Neural progenitor cell (in vitro differentiated cells): Measurements from ENCODE around the gene HSPG2. TPM values are rescaled to one million over a fixed set of nuclear protein-coding genes. Genes with fewer than 3 reads are reported as not detected.

Source experiments
- DNase-seq: peaks from one replicate; pipeline ENCODE4 v3.0.0-alpha.2; 2016; ENCODE audit warnings: low spot score
- H2AFZ ChIP-seq: fragments of 200-600 bp; sonication (generic); replicated peaks from 2 replicates; pipeline ENCODE4 v1.6.1; 2016; ENCODE audit warnings: antibody characterized with exemption
- H3F3A ChIP-seq: fragments of 200-600 bp; sonication (generic); 2 replicates; pipeline ENCODE4 v1.6.1; 2016; ENCODE audit warnings: antibody characterized with exemption, low read depth
- H3K27ac ChIP-seq: fragments of 200-600 bp; sonication (generic); 2 replicates; pipeline ENCODE4 v1.5.1; 2016; ENCODE audit warnings: mild to moderate bottlenecking
- H3K27me3 ChIP-seq: fragments of 200-600 bp; sonication (generic); 2 replicates; pipeline ENCODE4 v1.6.1; 2016; ENCODE audit warnings: mild to moderate bottlenecking, moderate library complexity
- H3K36me3 ChIP-seq: fragments of 200-600 bp; sonication (generic); 2 replicates; pipeline ENCODE4 v1.5.1; 2016
- H3K4me1 ChIP-seq: fragments of 200-600 bp; sonication (generic); 2 replicates; pipeline ENCODE4 v1.6.1; 2016; ENCODE audit warnings: mixed run types
- H3K4me2 ChIP-seq: fragments of 200-600 bp; sonication (generic); 2 replicates; pipeline ENCODE4 v1.6.1; 2016
- H3K4me3 ChIP-seq: fragments of 200-600 bp; sonication (generic); 2 replicates; pipeline ENCODE4 v1.5.1; 2016
- H3K79me2 ChIP-seq: fragments of 200-600 bp; sonication (generic); 2 replicates; pipeline ENCODE4 v1.6.1; 2016; ENCODE audit warnings: low read depth
- H3K9ac ChIP-seq: fragments of 200-600 bp; sonication (generic); 2 replicates; pipeline ENCODE4 v1.6.1; 2016
- H3K9me3 ChIP-seq: fragments of 200-600 bp; sonication (generic); 2 replicates; pipeline ENCODE4 v1.5.1; 2016; ENCODE audit warnings: low read depth
- H4K20me1 ChIP-seq: fragments of 200-600 bp; sonication (generic); 2 replicates; pipeline ENCODE4 v1.6.1; 2016; ENCODE audit warnings: low read depth
- H3K27ac Mint-ChIP-seq: 3 replicates; pipeline ENCODE4 v1.8.0; 2021; ENCODE audit warnings: mixed read lengths
- H3K27me3 Mint-ChIP-seq: 2 replicates; pipeline ENCODE4 v1.8.0; 2022; ENCODE audit warnings: low read depth, mild to moderate bottlenecking, inconsistent platforms, moderate library complexity, mixed read lengths; ENCODE audit not compliant: insufficient read depth
- H3K36me3 Mint-ChIP-seq: 3 replicates; pipeline ENCODE4 v1.8.0; 2021; ENCODE audit warnings: mixed read lengths
- H3K4me1 Mint-ChIP-seq: 3 replicates; pipeline ENCODE4 v1.8.0; 2021; ENCODE audit warnings: mixed read lengths
- H3K4me3 Mint-ChIP-seq: 3 replicates; pipeline ENCODE4 v1.8.0; 2021; ENCODE audit warnings: mild to moderate bottlenecking, moderate library complexity, mixed read lengths
- H3K9me3 Mint-ChIP-seq: 3 replicates; pipeline ENCODE4 v1.8.0; 2020; ENCODE audit warnings: mixed read lengths
- EZH2 ChIP-seq: fragments of 200-600 bp; sonication (generic); IDR thresholded peaks from 2 replicates; pipeline ENCODE4 v1.6.1; 2017; ENCODE audit warnings: antibody characterized with exemption, mild to moderate bottlenecking, moderate library complexity
- EZH2phosphoT487 ChIP-seq: fragments of 200-600 bp; sonication (generic); IDR thresholded peaks from 2 replicates; pipeline ENCODE4 v1.6.1; 2017; ENCODE audit warnings: antibody characterized with exemption
- total RNA-seq: library from RNA; depleted of rRNA; stranded (reverse); fragments of >200 nt; gene quantifications from 2 replicates; pipeline ENCODE4 v1.2.3, GENCODE V29; 2015; ENCODE audit warnings: low replicate concordance
- TF ChIP-seq, protein P1 (sequence below): fragments of 200-600 bp; sonication (generic); IDR thresholded peaks from 2 replicates; pipeline ENCODE4 v1.5.1; 2017; ENCODE audit warnings: antibody characterized with exemption, mild to moderate bottlenecking

HSPG2 gene
- total RNA-seq, 1 donor from 2014 or later, result 6.9 TPM

DNA sequence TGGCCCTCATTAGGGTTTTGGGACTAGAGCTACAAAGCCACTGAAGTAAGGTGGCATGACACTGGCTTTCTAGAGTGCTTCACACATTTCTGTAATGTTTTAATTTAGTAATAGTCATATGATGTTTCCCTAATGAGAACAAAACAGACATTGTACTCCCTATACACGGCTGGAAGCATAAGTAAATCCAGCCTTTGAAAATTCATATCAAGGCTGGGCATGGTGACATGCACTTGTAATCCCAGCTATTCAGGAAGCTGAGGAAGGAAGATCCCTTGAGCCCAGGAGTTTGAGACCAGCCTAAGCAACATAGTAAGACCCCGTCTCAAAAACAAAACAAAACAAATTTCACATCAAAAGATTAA lies 161.6 kb downstream of the HSPG2 start:
- DNase-seq, result no peak
- H3K27ac ChIP-seq, result no peak overlapping the region
- H3K4me3 ChIP-seq, result no peak overlapping the region
- H2AFZ ChIP-seq, result no peak overlapping the region
- no peak for TF ChIP-seq EZH2
- no peak for TF ChIP-seq EZH2phosphoT487
- TF ChIP-seq, protein P1, sequence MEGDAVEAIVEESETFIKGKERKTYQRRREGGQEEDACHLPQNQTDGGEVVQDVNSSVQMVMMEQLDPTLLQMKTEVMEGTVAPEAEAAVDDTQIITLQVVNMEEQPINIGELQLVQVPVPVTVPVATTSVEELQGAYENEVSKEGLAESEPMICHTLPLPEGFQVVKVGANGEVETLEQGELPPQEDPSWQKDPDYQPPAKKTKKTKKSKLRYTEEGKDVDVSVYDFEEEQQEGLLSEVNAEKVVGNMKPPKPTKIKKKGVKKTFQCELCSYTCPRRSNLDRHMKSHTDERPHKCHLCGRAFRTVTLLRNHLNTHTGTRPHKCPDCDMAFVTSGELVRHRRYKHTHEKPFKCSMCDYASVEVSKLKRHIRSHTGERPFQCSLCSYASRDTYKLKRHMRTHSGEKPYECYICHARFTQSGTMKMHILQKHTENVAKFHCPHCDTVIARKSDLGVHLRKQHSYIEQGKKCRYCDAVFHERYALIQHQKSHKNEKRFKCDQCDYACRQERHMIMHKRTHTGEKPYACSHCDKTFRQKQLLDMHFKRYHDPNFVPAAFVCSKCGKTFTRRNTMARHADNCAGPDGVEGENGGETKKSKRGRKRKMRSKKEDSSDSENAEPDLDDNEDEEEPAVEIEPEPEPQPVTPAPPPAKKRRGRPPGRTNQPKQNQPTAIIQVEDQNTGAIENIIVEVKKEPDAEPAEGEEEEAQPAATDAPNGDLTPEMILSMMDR, result no peak
- no peaks in the 10 kb centered on the region for H3K4me1 ChIP-seq
- no peaks in the 10 kb centered on the region for H3K9me3 ChIP-seq
- no peak overlapping the region for H3K4me2 ChIP-seq
- no peaks in the 10 kb centered on the region for H3F3A ChIP-seq
- H3K9ac ChIP-seq, result no peak overlapping the region
- no peak overlapping the region for H3K4me3 Mint-ChIP-seq
- H3K9me3 Mint-ChIP-seq, result peaks cover 8% of the 10 kb centered on the region
- H3K27ac Mint-ChIP-seq, result no peak overlapping the region
- no peaks in the 10 kb centered on the region for H3K27me3 ChIP-seq
- H3K36me3 Mint-ChIP-seq, result peaks cover 19% of the 10 kb centered on the region
- H3K79me2 ChIP-seq, result peaks cover 100% of the 10 kb centered on the region
- H3K36me3 ChIP-seq, result no peaks in the 10 kb centered on the region
- peaks cover 3% of the 10 kb centered on the region for H3K27me3 Mint-ChIP-seq
- peaks cover 13% of the 10 kb centered on the region for H4K20me1 ChIP-seq
- H3K4me1 Mint-ChIP-seq, result peaks cover 6% of the 10 kb centered on the region

DNA sequence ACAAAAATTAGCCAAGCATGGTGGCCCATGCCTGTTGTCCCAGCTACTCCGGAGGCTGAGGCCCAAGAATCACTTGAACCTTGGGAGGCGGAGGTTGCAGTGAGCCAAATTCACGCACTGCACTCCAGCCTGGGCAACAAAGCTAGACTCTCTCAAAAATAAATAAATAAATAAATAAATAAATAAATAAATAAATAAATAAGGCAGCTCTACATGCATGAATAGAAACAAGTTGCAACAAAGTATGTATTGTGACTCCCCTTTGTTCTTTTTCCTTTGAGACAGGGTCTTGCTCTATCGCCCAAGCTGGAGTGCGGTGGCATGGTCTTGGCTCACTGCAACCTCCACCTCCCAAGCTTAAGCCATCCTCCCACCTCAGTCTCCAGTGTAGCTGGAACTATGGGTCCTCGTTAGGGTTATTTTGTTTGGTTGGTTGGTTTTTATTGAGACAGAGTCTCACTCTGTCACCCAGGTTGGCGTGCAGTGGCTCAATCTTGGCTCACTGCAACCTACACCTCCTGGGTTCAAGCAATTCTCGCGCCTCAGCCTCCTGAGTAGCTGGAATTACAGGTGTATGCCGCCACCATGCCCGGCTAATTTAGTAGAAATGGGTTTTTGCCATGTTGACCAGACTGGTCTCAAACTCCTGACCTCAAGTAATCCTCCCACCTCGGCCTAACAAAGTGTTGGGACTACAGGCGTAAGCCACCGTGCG lies 162.1 kb downstream of the HSPG2 start:
- peaks cover 9% of the 10 kb centered on the region for H4K20me1 ChIP-seq
- H3K27me3 Mint-ChIP-seq, result peaks cover 3% of the 10 kb centered on the region

DNA sequence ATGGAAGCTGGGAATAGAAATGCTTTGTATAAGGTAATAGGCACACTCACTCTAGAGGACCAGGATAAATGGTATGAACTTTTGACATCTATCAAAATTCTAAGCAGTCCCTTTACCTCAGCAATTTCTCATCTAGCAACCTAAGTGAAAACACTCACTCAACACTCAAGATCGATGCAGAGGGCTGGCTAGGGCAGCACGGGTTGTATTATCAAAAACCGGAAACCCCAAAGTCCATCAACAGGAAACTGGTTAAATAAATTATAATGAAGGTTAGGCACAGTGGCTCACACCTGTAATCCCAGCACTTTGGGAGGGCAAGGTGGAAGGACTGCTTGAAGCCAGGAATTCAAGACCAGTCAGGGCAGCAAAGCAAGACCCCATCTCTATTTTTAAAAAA lies 163.5 kb downstream of the HSPG2 start:
- peaks cover 5% of the 10 kb centered on the region for H3K9me3 Mint-ChIP-seq
- H3K9ac ChIP-seq, result no peak overlapping the region
- no peak overlapping the region for H3K4me2 ChIP-seq
- no peaks in the 10 kb centered on the region for H3K36me3 ChIP-seq
- no peak for DNase-seq
- H3K4me1 Mint-ChIP-seq, result no peaks in the 10 kb centered on the region
- peaks cover 9% of the 10 kb centered on the region for H3K36me3 Mint-ChIP-seq
- H3K9me3 ChIP-seq, result no peaks in the 10 kb centered on the region
- no peak for TF ChIP-seq EZH2phosphoT487
- TF ChIP-seq EZH2, result no peak
- TF ChIP-seq, protein P1, result no peak
- H2AFZ ChIP-seq, result no peak overlapping the region
- H3K79me2 ChIP-seq, result peaks cover 100% of the 10 kb centered on the region
- H3K4me3 ChIP-seq, result no peak overlapping the region
- H3K4me3 Mint-ChIP-seq, result no peak overlapping the region
- peaks cover 4% of the 10 kb centered on the region for H4K20me1 ChIP-seq
- H3K27me3 Mint-ChIP-seq, result peaks cover 3% of the 10 kb centered on the region
- no peak overlapping the region for H3K27ac Mint-ChIP-seq
- H3K27ac ChIP-seq, result no peak overlapping the region
- no peaks in the 10 kb centered on the region for H3F3A ChIP-seq
- H3K4me1 ChIP-seq, result no peaks in the 10 kb centered on the region
- H3K27me3 ChIP-seq, result no peaks in the 10 kb centered on the region

More for the DNA sequence above, 162.1 kb downstream of the HSPG2 start:
- peaks cover 14% of the 10 kb centered on the region for H3K36me3 Mint-ChIP-seq
- H3K79me2 ChIP-seq, result peaks cover 100% of the 10 kb centered on the region
- no peaks in the 10 kb centered on the region for H3K27me3 ChIP-seq
- TF ChIP-seq, protein P1, result no peak
- TF ChIP-seq EZH2phosphoT487 (no peak), EZH2 (no peak)
- no peak overlapping the region for H3K4me3 Mint-ChIP-seq
- DNase-seq, result no peak
- no peaks in the 10 kb centered on the region for H3F3A ChIP-seq
- no peak overlapping the region for H3K4me3 ChIP-seq
- no peak overlapping the region for H3K9ac ChIP-seq
- peaks cover 8% of the 10 kb centered on the region for H3K9me3 Mint-ChIP-seq
- H2AFZ ChIP-seq, result no peak overlapping the region
- no peak overlapping the region for H3K4me2 ChIP-seq
- H3K9me3 ChIP-seq, result no peaks in the 10 kb centered on the region
- no peak overlapping the region for H3K27ac Mint-ChIP-seq
- no peaks in the 10 kb centered on the region for H3K36me3 ChIP-seq
- H3K4me1 Mint-ChIP-seq, result peaks cover 4% of the 10 kb centered on the region
- no peaks in the 10 kb centered on the region for H3K4me1 ChIP-seq
- no peak overlapping the region for H3K27ac ChIP-seq

Other genes starting within 250 kb of the HSPG2 start
- gene USP48, start 154.2 kb downstream of the HSPG2 start, total RNA-seq, result 34.5 and 50.3 TPM in 2 replicates
- gene LDLRAD2, start 125.0 kb downstream of the HSPG2 start, total RNA-seq, result 0.67 and 1.2 TPM in 2 replicates
- gene CELA3B, start 39.7 kb upstream of the HSPG2 start, total RNA-seq, result not detected in 2 replicates
- not detected in 2 replicates for gene CELA3A, start 64.3 kb upstream of the HSPG2 start, total RNA-seq
- gene CDC42, start 115.4 kb upstream of the HSPG2 start, total RNA-seq, result 267 and 348 TPM in 2 replicates
- 0.03 TPM in 1 of 2 replicates, not detected in the other for gene WNT4, start 205.8 kb upstream of the HSPG2 start, total RNA-seq